ENCODE results near the gene SHISAL2A. TPM values are rescaled to one million over a fixed set of nuclear protein-coding genes. Genes with fewer than 3 reads are reported as not detected.

SHISAL2A gene
- total and polyA plus RNA-seq, 2 donors from 2014 or later, result 2.5 TPM; not detected in 1

DNA sequence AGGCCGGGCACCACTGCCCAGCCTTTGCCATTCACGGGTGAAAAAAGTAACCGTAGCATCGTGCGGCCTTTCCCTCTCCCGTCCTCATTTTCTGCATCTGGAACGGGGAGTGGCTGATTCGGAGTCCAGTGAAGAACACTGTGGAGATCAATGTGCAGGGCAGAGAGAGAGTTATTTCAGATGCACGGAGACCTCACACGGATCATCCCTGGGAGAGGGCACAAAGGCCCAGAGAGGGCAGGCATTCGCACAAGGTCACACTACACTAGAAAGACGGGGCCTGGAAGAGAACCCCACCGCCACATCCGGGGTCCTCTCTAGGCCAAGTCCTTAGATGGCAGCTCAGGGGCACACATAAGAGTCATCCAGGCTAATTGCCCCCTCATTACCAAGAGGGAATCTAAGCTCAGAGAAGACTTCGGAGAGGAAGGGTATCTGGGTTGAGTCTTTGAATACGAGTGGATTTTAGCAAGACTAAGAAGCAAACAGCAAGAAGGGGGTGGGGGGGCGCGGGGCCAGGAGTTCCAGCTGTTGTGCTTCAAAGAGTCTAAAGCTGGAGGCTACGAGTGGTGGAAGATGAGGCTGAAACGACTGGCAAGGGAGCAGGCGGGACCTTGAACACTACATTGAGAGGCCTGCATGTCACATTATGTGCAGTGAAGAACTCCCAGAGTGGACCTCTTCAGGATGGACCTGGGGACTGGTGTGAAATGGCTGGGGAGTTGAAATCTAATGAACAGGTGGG lies 29.9 kb upstream of the SHISAL2A start:
- intact Hi-C loops (cut with DNase I), result no loop called here
- no peaks in the 10 kb centered on the region for H3K9me3 ChIP-seq (ENCODE audit: control insufficient read depth in 2 of 3, insufficient read depth in 1 of 3, low read length in 3 of 3)
- FAIRE-seq (no peak), DNase-seq (peak in 4 of 5 donors; percentile 16 to 53 (median 52))
- peak overlapping the region; percentile 58 to 67 (median 61) for H3K4me3 ChIP-seq (ENCODE audit: low read length in 3 of 3)
- no peak overlapping the region for H3K27ac ChIP-seq (ENCODE audit: low read depth in 2 of 2, low read length in 2 of 2)
- peaks cover 4 to 10% (median 5%) of the 10 kb centered on the region in 3 donors for H3K4me1 ChIP-seq (ENCODE audit: control insufficient read depth in 2 of 3, insufficient read depth in 2 of 3, low read depth in 1 of 3, low read length in 3 of 3)
- peak overlapping the region in 2 of 3 donors; percentile 17 to 68 for H3K9ac ChIP-seq (ENCODE audit: low read length in 3 of 3)
- TF ChIP-seq, protein P1, sequence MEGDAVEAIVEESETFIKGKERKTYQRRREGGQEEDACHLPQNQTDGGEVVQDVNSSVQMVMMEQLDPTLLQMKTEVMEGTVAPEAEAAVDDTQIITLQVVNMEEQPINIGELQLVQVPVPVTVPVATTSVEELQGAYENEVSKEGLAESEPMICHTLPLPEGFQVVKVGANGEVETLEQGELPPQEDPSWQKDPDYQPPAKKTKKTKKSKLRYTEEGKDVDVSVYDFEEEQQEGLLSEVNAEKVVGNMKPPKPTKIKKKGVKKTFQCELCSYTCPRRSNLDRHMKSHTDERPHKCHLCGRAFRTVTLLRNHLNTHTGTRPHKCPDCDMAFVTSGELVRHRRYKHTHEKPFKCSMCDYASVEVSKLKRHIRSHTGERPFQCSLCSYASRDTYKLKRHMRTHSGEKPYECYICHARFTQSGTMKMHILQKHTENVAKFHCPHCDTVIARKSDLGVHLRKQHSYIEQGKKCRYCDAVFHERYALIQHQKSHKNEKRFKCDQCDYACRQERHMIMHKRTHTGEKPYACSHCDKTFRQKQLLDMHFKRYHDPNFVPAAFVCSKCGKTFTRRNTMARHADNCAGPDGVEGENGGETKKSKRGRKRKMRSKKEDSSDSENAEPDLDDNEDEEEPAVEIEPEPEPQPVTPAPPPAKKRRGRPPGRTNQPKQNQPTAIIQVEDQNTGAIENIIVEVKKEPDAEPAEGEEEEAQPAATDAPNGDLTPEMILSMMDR (IDR thresholded peaks at IDR 0.05; ENCODE audit: borderline replicate concordance, extremely low read depth, insufficient read depth), result no peak
- H3K36me3 ChIP-seq (ENCODE audit: control insufficient read depth in 2 of 3, insufficient read depth in 3 of 3, low read length in 3 of 3), result no peaks in the 10 kb centered on the region
- no peaks in the 10 kb centered on the region for H3K27me3 ChIP-seq (ENCODE audit: control insufficient read depth, insufficient read depth, low read length)

DNA sequence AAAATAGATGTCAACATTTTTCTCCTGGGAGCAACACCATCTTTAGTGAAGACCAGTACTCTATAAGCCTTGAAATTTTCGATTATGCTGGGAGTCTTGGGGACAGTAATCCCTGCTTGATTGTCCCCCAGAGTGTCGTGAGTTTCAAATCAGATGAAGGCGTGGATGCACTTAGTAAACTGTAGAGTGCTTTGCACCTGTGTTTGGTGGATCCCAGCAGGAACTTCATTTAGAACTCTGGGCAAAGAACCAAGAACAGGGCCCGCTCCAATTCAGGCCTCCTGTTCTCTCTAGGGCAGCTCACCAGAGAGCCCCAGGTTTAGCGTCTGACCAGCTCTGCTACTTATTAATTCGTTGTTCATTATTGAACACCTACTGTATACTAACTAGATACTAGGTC lies 29.3 kb upstream of the SHISAL2A start:
- Histone ChIP-seq H3K9ac (ENCODE audit: low read length in 3 of 3) (no peak overlapping the region), H3K36me3 (ENCODE audit: control insufficient read depth in 2 of 3, insufficient read depth in 3 of 3, low read length in 3 of 3) (peaks cover 0 to 2% (median 0%) of the 10 kb centered on the region in 3 donors), H3K27ac (ENCODE audit: low read depth in 2 of 2, low read length in 2 of 2) (no peak overlapping the region), H3K4me3 (ENCODE audit: low read length in 3 of 3) (no peak overlapping the region), H3K4me1 (ENCODE audit: control insufficient read depth in 2 of 3, insufficient read depth in 2 of 3, low read depth in 1 of 3, low read length in 3 of 3) (peaks cover 4 to 10% (median 5%) of the 10 kb centered on the region in 3 donors), H3K9me3 (ENCODE audit: control insufficient read depth in 2 of 3, insufficient read depth in 1 of 3, low read length in 3 of 3) (no peaks in the 10 kb centered on the region), H3K27me3 (ENCODE audit: control insufficient read depth, insufficient read depth, low read length) (no peaks in the 10 kb centered on the region)
- FAIRE-seq (no peak), DNase-seq (no peak)
- TF ChIP-seq, protein P1 (IDR thresholded peaks at IDR 0.05; ENCODE audit: borderline replicate concordance, extremely low read depth, insufficient read depth), result no peak
- intact Hi-C loops (cut with DNase I), result no loop called here

DNA sequence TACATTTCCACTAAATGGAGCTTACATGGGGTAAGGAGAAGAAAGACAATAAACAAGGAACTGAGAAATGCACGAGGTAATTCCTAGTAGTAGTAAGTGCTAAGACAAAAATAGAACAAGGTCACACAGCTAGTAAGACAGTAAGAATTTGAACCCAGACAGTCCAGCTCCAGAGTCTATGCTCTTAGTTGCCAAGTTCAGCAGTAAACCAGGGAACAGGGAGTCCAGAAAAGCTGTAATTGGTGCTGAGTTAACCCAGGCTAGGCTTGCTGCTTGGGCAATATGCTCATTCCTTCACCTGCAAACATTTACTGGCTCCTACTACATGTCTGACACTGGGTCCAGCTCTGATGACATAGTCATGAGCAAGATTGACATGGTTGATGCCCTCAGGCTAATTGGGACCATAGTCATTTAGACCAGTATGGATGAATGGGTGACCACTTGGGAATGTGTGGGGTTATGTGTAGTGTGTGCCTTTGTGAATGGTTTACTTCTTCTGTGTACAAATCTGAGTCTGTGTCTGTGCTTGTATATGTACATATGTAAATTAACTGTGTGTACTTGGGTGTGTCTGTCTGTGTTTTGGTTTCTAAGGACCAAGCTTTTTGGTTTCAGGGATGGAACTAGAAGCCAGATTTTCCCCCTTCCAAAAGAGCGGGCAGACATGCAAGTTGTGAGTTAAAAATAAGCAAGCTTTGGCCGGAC lies 28.8 kb upstream of the SHISAL2A start:
- FAIRE-seq, result no peak
- Histone ChIP-seq H3K9ac (ENCODE audit: low read length in 3 of 3) (no peak overlapping the region), H3K9me3 (ENCODE audit: control insufficient read depth in 2 of 3, insufficient read depth in 1 of 3, low read length in 3 of 3) (no peaks in the 10 kb centered on the region), H3K4me1 (ENCODE audit: control insufficient read depth in 2 of 3, insufficient read depth in 2 of 3, low read depth in 1 of 3, low read length in 3 of 3) (peaks cover 4 to 10% (median 5%) of the 10 kb centered on the region in 3 donors), H3K36me3 (ENCODE audit: control insufficient read depth in 2 of 3, insufficient read depth in 3 of 3, low read length in 3 of 3) (peaks cover 0 to 4% (median 0%) of the 10 kb centered on the region in 3 donors), H3K27me3 (ENCODE audit: control insufficient read depth, insufficient read depth, low read length) (no peaks in the 10 kb centered on the region), H3K4me3 (ENCODE audit: low read length in 3 of 3) (no peak overlapping the region), H3K27ac (ENCODE audit: low read depth in 2 of 2, low read length in 2 of 2) (no peak overlapping the region)
- no peak for DNase-seq
- TF ChIP-seq, protein P1 (IDR thresholded peaks at IDR 0.05; ENCODE audit: borderline replicate concordance, extremely low read depth, insufficient read depth), result no peak
- intact Hi-C loops (cut with DNase I), result no loop called here

Measured in kidney (tissue), 14 donors.